Middle frontal gyrus (tissue), 1 donor: Measurements from ENCODE around the gene TREML2.
"Not testable (repeated sequence)": the region's sequence is repeated elsewhere in the genome, so short reads cannot be mapped to it uniquely, and the experiment has no call there.

ENCODE experiments used
- DNase-seq: peaks from one replicate; pipeline ENCODE4 v3.0.0-alpha.2; 2015; ENCODE audit warnings: low spot score; ENCODE audit errors: extremely low spot score

The TREML2 gene

DNA sequence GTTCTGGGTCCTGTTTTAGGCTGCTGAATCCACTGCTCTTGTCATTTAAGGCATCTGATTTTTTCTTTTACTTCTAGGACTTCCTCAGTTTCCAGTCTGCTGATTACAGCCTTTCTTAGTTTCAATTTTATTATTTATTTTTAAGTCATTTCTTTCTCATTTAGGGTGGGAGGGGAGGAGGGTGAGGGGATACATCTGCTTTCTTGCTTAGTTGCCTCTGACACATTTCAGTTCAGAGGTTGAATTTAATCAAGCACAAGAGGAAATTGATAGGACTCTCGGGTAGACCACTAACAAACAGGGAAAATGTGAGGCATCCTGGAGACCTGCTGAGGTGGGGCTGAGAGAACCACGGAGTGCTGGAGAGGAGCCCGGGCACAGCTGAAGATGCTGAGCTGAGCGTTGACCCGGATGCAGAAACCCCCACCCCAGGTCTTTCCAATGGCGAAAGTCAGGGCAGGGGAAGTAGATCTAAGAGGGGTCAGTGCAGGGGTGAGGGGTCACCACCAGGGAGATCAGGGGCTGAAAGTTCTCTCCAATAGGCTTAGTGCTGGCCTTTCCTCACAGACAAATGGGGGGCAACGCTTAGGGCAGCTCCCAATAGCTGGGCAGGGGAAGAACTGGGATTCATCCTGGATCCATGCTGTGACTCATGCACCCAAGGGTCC is 7.6 kb upstream of the TREML2 start:
- no peak for DNase-seq

GRCh38 chr6:41204156-41204555 is 3.2 kb upstream of the TREML2 start:
- no peak for DNase-seq

- DNase-seq = no peak
Observed at GRCh38 chr6:41201764-41202173, 820 bp upstream of the TREML2 start.

DNA sequence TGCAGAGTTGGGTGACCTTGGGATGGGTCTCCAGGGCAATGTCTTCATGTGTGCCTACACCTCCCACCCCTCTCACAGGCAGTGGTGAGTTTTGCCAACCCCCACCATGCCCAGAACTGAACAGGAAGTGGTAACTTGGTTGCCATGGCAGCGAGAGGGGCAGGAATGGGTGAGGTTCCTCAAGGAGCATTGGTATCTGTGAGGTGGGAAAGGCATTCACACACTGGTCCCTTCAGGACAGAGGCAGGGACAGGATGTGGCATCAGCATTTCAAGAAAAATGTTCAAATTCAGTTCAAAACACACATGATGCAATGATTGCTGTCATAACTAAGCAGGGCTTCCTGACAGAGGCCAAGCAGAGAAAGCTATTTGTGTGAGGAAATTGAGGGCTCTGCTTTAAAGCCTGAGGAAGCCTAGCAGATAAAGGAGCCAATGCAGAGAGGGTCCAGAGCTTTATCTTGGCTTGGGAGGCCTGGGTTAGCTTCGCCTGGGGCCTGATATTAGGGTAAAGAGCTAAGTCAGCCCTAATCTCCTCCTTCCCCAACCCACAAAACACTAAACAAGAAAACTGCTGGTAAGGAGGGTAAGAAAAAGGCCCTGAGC is 551 bp downstream of the TREML2 start:
- no peak for DNase-seq

GRCh38 chr6:41199552-41200246 is 1.2 kb downstream of the TREML2 start:
- DNase-seq = no peak

GRCh38 chr6:41197234-41197633 is 3.7 kb downstream of the TREML2 start:
- no peak for DNase-seq

GRCh38 chr6:41194386-41194785 is 6.6 kb downstream of the TREML2 start:
- DNase-seq = no peak

- DNase-seq = no peak
Observed at GRCh38 chr6:41193884-41194283, 7.1 kb downstream of the TREML2 start.

- no peak for DNase-seq
Observed at GRCh38 chr6:41193171-41193734, 7.7 kb downstream of the TREML2 start.

DNA sequence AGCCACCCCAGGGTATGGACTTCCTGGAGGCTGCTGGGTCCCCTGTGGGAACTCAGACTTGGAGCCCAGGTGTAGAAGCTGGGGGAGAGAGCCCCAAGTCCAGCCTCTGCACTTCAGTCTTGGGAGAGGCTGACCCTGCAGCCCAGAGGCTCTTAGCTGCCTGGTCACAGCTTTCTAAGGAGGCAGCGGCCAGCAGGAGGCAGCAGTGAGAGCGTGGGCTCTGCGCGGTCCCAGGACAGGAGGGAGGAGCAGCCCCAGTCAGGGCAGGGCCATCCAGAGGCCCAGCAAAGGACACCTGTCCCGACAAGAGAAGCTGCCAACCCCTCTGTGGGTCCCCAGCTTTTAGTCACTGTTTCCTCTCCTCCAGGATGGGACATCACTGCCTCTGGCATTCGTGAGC is 9.4 kb downstream of the TREML2 start:
- no peak for DNase-seq

DNA sequence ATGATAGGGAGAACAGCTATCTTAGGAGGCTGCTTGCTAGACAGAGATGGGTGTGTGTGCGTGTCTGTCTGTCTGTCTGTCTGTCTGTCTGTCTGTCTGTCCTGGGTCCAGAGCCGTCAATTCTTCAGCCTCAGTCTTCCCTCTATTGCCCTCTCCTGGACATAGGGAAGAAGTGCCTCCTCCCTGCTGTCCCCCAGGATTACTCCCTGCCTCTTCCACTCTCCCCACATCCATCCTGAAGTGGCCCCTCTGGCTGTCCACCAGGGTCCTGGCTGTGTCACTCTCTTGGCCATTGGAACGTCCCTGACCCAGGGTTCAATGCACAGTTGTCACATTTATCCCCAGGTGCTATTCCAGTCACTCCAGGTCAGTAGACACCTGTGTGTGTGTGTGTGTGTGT is 10.2 kb downstream of the TREML2 start:
- no peak for DNase-seq

- no peak for DNase-seq
Observed at GRCh38 chr6:41189967-41190366, 11.0 kb downstream of the TREML2 start.

DNA sequence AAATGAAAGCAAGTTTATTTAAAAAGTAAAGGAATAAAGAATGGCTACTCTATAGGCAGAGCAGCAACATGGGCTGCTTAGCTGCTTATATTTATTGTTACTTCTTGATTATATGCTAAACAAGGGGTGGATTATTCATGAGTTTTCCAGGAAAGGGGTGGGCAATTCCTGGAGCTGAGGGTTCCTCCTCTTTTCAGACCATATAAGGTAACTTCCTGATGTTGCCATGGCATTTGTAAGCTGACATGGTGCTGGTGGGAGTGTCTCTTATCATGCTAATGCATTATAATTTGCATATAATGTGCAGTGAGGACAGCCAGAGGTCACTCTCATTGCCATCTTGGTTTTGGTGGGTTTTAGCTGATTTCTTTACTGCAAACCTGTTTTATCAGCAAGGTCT is 11.9 kb downstream of the TREML2 start:
- not testable (repeated sequence) for DNase-seq

DNA sequence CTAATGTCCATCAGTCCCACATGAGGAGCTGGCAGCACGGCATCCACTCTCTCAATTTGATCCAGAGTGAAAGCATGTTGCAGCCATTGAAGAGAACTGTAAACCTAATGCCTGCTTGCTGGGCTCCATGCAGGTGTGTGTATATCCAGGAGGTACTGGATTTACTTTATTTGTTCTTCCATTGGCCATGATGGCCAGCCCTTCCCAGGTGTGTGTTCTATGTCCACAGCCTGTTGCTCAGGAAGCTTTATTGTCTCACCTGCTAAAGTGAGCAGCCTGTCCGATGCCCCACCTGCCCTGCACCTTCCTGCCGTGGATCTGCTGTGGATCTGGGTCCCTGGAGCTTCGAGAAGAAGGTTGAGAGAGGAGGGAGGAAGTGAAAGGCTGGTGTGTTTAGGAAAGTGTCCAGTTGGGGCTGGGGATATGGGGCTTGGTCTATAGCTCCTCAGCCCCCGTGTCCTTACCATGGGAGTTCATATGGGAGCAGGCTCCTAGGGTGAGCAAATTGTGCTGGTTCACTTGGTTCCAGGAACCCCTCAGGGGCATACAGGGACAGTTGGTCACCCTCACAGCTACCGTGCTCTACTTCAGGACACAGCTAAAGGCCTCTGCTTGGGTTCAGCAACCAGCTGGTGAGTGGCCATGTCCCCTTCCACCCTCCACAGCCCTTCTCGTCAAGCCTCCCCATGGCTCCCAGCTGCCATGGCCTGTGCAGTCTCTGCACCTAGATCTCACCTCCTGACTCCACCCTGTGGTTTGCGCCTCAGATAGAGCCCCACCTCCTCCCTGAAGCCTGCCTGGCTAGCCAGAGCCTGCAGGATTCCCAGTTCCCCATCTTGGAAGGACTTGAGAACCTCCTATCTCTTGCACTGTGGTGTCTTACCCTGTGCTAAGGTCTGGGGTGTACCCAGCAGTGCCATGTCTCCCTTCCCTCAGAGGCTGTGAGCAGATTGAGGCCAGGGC is 12.7 kb downstream of the TREML2 start:
- DNase-seq = no peak

DNA sequence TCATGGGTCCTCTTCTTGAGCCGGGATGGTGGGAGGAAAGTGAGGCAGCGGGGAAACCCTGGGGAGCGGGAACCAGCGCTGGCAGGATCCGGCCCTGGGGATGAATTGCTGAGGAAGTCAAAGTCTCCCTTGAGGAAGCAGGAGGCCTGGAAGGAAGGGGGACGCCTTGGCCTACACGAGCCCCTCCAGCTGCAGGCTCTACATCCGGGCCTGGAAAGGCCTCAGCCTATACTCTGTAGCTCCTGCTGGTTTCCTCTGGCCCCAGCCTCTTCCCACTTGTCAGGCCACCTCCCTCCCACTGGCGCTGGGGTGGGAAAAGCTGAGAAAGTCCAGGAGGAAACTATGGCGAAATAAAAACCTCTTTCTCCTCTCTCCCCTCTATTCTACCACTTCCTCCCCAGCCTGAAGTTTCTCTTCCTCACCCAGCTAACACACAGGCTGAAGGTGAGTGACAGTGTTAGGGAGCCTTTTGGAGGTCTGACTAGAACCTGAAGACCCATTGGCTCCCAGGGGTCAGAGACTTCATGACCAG is 14.9 kb downstream of the TREML2 start:
- no peak for DNase-seq

DNA sequence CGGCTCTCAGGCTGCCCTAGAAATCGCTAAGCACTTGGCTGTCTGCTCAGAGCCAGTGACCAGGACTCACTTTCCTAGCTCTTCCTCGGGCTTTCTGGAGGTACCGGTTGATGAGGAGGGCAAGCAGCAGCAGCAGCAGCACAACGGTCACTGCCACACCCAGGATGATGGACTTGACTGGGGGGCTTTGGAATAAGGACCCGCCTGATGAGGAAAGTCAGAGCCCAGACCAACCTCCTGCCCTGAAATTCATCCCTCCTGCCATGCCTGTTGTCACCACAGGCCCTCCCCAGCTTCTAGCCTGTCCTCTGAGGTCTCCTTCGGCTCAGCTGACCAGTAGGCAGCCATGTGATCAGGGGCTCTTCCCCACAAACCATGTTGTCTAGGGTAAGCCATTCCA is 16.2 kb downstream of the TREML2 start:
- DNase-seq = no peak

GRCh38 chr6:41182069-41183034 is 18.6 kb downstream of the TREML2 start:
- no peak for DNase-seq

DNA sequence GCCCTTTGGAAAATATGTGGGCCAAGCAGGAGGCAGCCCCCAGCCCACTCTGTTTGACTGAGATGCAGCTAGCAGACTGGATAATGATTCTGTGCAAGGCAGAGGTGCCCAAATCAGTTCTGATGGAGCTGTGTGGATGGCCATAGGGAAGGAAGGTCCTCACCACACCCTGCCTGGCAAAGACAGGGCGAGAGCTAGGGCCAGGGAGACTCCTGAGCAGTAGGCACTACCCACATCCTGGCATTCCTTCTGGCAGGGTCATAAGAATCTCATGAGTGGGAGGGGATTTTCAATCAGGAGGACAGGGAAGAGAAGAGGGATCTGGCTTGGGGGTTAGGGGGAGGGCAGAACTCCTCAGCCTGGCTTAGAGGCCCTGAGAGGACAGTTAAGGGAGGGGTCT is 19.4 kb downstream of the TREML2 start:
- DNase-seq = no peak

GRCh38 chr6:41179163-41179562 is 21.8 kb downstream of the TREML2 start:
- DNase-seq = no peak

GRCh38 chr6:41177695-41178094 is 23.3 kb downstream of the TREML2 start:
- no peak for DNase-seq
